Fibroblast of the aortic adventitia (primary cell): Measurements from ENCODE around the gene CXXC4. TPM values are rescaled to one million over a fixed set of nuclear protein-coding genes. Genes with fewer than 3 reads are reported as not detected.

ENCODE experiments used
- DNase-seq: peaks from one replicate; pipeline ENCODE4 v3.0.0-alpha.2; 2010; ENCODE audit warnings: low read depth
- H3K4me3 ChIP-seq: 2 replicates; pipeline ENCODE4 v1.5.1; 2011; ENCODE audit warnings: low read depth, mild to moderate bottlenecking, control low read depth, low read length, moderate library complexity
- CTCF ChIP-seq: IDR thresholded peaks from 2 replicates; pipeline ENCODE4 v1.5.1; 2011; ENCODE audit warnings: mild to moderate bottlenecking, low read length, control low read depth, inconsistent platforms; ENCODE audit not compliant: insufficient read depth
- total RNA-seq: library from RNA; depleted of rRNA; stranded (reverse); fragments of >200 nt; gene quantifications from 2 replicates; pipeline ENCODE4 v1.2.3, GENCODE V29; 2012; ENCODE audit warnings: low replicate concordance

Gene CXXC4
- total RNA-seq, 1 donor = under 0.01 TPM

GRCh38 chr4:104429150-104429741 is 65.4 kb downstream of the CXXC4 start:
- no peak overlapping the region for H3K4me3 ChIP-seq
- no peak for TF ChIP-seq CTCF
- no peak for DNase-seq

- no peak for TF ChIP-seq CTCF
- no peak overlapping the region for H3K4me3 ChIP-seq
- DNase-seq = no peak
Measured at GRCh38 chr4:104425948-104426347, 68.7 kb downstream of the CXXC4 start.

GRCh38 chr4:104424989-104425388 is 69.7 kb downstream of the CXXC4 start:
- DNase-seq = no peak
- no peak overlapping the region for H3K4me3 ChIP-seq
- no peak for TF ChIP-seq CTCF

DNA sequence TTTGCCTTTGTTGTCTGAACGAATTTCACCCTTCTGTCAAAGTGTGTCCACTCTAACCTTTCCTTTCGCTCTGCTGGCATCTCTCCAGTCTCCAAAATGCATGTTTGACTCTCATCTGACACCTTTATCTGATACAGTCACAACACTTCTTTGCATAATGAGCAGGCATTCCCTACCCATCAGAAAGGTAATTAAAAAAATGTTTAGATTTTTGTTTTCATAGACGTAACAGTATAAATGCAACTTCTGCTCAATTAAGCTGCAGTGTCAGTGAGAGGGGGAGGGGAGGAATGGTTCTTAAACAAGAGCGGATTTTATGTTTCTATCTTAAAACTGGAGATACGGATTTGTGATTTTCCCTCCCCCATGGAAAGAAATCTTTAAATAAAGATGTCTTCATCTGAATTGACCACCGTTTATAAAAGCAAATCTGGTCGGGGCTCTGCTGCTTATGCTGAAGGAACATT is 70.2 kb downstream of the CXXC4 start:
- H3K4me3 ChIP-seq = no peak overlapping the region
- TF ChIP-seq CTCF = no peak

DNA sequence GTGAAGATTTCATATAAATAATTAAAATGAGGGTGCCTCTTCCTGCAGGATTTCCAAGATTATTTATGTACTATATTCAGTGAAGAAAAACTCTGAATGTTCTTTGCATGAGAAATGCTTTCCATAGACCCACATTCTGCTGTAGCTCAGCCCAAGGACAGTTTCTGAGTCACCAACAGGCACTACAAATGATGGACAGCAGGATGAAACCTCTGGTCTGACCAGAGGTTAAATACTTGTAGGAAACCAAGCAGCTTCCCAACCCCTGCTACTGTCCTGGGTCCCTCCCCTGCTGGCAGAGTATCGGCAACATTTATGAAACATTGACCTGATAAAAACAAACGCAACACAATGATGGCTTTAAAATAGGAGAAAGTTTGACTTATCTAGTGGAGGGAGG is 73.1 kb downstream of the CXXC4 start:
- TF ChIP-seq CTCF = no peak
- DNase-seq = no peak
- H3K4me3 ChIP-seq = no peak overlapping the region

More for the DNA sequence above, 70.2 kb downstream of the CXXC4 start:
- DNase-seq = no peak

GRCh38 chr4:104420766-104421165 is 73.9 kb downstream of the CXXC4 start:
- H3K4me3 ChIP-seq = no peak overlapping the region
- no peak for TF ChIP-seq CTCF
- no peak for DNase-seq
